Large intestine (tissue), 3 donors: ENCODE data around the gene GAMT. TPM values are rescaled to one million over a fixed set of nuclear protein-coding genes. Genes with fewer than 3 reads are reported as not detected.

Experiments
- DNase-seq, 2 donors: peaks; one replicate each; pipeline versions ENCODE4 v3.0.0 to v3.0.0-alpha.2; 2013
- H3K27ac ChIP-seq: one replicate; pipeline ENCODE4 v1.5.1; 2013; ENCODE audit warnings: low read length
- H3K27me3 ChIP-seq: 2 replicates; pipeline ENCODE4 v1.6.1; 2013; ENCODE audit warnings: low read length; ENCODE audit not compliant: control insufficient read depth, insufficient read depth
- H3K36me3 ChIP-seq: 2 replicates; pipeline ENCODE4 v1.6.1; 2013; ENCODE audit warnings: low read length; ENCODE audit not compliant: control insufficient read depth, insufficient read depth
- H3K4me1 ChIP-seq: one replicate; pipeline ENCODE4 v1.6.1; 2013; ENCODE audit warnings: low read length; ENCODE audit not compliant: control insufficient read depth, insufficient read depth
- H3K4me3 ChIP-seq: one replicate; pipeline ENCODE4 v1.5.1; 2013; ENCODE audit warnings: low read length
- H3K9me3 ChIP-seq: one replicate; pipeline ENCODE4 v1.6.1; 2013; ENCODE audit warnings: mild to moderate bottlenecking, low read depth, low read length, moderate library complexity; ENCODE audit not compliant: control insufficient read depth
- WGBS: methylation state at CpG from one replicate; pipeline ENCODE4 v1.1.5; 2013; ENCODE audit warnings: low lambda C conversion rate; ENCODE audit not compliant: insufficient coverage; 5-methylcytosine and 5-hydroxymethylcytosine counted together
- polyA plus RNA-seq: library from polyadenylated mRNA; unstranded; fragments of 120-200 nt; gene quantifications from one replicate; pipeline ENCODE4 v1.2.1, GENCODE V29; 2013

The GAMT gene
- polyA plus RNA-seq, 1 donor, result 16.0 TPM

DNA sequence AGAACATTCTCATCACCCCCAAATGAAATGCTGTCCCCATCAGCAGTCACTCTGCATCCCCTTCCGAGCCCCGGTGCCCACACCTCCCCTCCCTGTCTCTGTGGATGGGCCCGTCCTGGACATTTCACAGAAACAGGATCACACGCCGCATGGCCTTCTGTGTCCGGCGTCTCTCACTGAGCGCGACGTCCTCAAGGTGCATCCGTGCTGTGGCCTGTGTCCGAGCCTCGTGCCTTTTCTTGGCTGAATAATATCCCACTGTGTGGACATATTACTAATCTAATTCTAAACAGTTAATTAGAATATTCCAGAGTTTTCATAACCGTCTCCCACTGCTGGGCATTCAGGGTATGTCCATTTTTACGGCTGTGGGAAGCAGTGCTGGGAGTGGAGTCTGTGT lies 8.9 kb downstream of the GAMT start:
- WGBS, result 96% methylated on average over 4 of the region's 15 CpGs
- Histone ChIP-seq H3K27ac (no peak overlapping the region), H3K4me1 (no peaks in the 10 kb centered on the region), H3K9me3 (peaks cover 5% of the 10 kb centered on the region), H3K4me3 (no peak overlapping the region), H3K27me3 (no peaks in the 10 kb centered on the region), H3K36me3 (peaks cover 61% of the 10 kb centered on the region)
- no peak for DNase-seq

DNA sequence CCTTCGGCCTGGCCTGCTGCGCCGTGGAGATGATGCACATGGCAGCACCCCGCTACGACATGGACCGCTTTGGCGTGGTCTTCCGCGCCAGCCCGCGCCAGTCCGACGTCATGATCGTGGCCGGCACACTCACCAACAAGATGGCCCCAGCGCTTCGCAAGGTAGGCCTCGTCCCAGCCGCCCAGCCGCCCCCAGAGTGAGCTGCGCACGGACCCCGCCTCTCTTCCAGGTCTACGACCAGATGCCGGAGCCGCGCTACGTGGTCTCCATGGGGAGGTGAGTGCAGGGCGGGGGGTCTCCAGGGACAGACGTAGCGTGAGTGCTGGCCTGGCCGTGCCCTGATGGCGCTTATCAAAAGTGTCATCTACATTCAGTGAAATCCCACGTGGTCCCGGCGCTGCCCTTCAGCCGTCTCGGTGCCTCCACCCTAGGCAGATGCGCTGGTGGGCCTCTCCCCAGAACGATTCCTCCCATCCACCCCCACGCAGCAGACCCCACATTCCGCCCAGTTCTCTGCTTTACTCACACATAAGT lies 10.4 kb downstream of the GAMT start:
- peaks cover 5% of the 10 kb centered on the region for H3K9me3 ChIP-seq
- no peaks in the 10 kb centered on the region for H3K27me3 ChIP-seq
- no peak overlapping the region for H3K27ac ChIP-seq
- H3K36me3 ChIP-seq, result peaks cover 66% of the 10 kb centered on the region
- H3K4me3 ChIP-seq, result no peak overlapping the region
- no peaks in the 10 kb centered on the region for H3K4me1 ChIP-seq
- DNase-seq, result no peak
- no CpG with 5 or more reads among the region's 42 CpGs for WGBS

DNA sequence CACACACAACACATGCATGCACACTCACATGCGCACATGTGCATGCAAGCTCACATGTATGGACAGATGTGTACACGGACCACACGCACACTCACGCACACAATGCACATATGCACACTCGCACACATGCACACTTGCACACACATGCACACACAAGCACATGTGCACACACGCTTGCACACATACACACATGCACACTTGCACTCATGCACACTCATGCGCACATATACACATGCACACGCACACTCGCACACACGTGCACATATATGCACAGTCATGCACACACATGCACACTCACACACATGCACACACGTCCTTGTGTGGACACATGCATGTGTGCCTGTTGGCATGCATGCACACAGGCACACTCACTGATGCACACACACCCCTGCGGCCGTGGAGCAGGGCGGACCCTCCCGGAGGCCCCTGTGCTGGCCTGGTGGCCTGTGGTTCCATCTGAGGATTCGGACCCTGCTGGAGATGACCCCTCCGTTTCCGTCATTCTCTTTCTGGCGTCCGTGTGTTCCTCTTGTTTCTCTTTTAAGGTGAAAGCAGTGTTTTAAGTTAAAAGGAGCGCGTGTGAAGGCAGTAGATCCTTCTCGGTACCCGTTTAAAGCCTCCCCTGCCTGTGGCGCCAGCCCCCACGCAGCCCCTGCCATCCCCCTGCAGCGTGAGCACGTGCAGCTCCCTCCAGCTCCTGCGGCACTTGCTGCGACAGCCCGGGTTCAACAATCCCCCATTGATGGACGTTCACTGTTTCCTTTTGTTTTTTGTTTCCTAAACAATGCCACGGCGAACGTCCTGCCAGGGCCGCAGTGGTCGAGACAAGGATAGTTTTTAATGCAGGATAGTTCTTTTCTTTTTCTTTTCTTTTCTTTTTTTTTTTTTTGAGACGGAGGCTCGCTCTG lies 12.1 kb downstream of the GAMT start:
- Histone ChIP-seq H3K27ac (no peak overlapping the region), H3K27me3 (no peaks in the 10 kb centered on the region), H3K4me3 (no peak overlapping the region), H3K4me1 (peaks cover 4% of the 10 kb centered on the region), H3K36me3 (peaks cover 58% of the 10 kb centered on the region), H3K9me3 (peaks cover 5% of the 10 kb centered on the region)
- no peak for DNase-seq
- 93% methylated on average over 3 of the region's 39 CpGs for WGBS

DNA sequence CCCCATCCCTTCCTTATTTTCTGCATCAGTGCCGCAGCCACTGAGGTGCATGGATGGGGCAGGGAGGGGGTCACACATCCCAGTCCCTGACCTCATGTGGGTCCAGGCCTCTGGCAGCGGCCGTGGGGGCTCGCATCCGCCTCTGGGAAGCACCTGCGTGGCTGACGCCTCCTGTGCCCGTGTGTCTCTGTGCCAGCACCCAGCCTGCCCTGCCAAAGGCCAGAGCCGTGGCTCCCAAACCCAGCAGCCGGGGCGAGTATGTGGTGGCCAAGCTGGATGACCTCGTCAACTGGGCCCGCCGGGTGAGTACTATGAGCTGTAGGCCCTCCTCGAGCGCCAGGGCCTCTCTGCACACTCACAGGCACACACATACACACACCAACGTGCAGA lies 12.7 kb downstream of the GAMT start:
- DNase-seq, result no peak
- H3K36me3 ChIP-seq, result peaks cover 54% of the 10 kb centered on the region
- no peaks in the 10 kb centered on the region for H3K27me3 ChIP-seq
- no peak overlapping the region for H3K4me3 ChIP-seq
- H3K4me1 ChIP-seq, result peaks cover 4% of the 10 kb centered on the region
- WGBS, result no CpG with 5 or more reads among the region's 17 CpGs
- no peak overlapping the region for H3K27ac ChIP-seq
- H3K9me3 ChIP-seq, result peaks cover 5% of the 10 kb centered on the region

DNA sequence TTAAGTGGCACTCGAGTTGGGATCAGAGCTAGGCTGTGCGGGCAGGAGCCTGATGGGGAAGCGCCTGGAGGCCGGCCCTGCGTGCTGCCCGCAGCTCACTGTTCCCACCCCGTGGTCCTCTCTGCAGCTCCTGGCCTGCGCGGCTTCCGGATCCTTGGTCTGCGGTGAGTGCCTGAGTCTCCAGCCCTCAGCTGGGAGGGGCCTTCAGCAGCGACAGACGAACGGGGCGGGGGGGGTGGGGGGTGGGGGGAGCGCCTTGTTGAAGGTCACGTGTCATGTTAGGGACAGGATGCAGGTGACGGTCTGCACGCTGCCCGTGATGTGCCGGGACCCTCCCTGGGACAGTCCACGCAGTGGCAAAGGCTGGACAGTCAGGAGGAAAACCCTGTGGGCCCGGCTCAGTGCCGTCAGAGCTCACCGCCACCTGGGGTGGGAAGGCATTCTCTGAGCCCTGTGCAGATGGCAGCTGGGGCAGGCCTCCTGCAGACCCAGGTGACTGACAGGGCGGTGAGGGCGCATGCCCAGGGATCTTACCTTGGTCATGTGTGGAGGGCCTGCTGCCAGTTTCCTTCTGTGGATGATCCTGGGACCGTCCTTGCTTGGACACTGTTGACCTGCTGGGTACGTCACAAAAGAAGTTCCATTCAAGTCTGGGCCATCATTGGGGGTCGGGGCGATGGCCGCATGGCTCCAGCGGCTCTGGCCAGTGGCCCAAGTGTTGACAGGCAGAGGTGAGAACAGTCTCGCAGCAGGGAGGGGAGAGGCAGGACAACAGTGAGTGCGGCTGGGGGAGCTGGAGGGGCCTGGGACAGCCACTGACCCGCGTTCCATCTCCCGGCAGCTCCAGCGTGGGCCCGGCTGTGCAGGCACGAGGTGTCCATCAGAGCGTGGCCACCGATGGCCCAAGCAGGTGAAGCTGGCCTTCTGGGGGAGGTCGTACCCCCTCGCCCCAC lies 13.4 kb downstream of the GAMT start:
- peaks cover 48% of the 10 kb centered on the region for H3K36me3 ChIP-seq
- WGBS, result no CpG with 5 or more reads among the region's 45 CpGs

DNA sequence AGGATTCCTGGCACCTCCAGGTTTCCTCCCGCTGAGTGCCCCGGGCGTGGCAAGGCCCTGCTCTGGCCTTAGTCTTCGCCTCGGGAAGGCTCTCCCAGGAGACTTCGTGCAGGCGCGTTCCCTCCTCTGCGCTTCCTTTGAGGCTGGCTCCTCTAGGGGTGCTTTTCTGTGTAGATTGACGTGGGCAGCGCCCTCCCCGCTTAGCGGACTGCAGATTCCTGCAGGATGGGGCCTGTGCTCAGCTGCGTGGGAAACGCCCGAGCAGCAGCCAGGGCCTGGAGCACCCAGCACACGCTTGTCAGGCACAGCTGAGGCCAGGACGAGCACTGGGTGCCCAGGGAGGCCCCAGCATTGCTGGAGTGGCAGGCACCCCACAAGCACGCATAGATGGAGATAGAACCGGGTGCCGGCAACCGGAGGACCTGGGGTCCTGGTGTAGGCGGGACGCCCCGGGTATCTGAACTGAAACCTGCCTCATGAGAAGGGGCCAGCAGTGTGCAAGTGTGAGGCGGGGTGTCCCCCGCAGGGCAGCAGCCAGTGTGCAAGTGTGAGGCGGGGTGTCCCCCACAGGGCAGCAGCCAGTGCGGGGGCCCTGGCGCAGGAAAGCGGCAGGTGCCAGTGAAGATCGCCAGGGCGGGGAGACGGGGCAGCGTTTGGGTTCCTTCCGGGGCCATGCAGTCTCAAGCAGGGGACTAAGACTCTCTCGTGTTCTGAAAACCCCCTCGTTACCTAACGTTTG lies 14.2 kb downstream of the GAMT start:
- Histone ChIP-seq H3K4me1 (peaks cover 4% of the 10 kb centered on the region), H3K27ac (no peak overlapping the region), H3K27me3 (no peaks in the 10 kb centered on the region), H3K9me3 (peaks cover 5% of the 10 kb centered on the region), H3K36me3 (peaks cover 39% of the 10 kb centered on the region), H3K4me3 (no peak overlapping the region)
- no peak for DNase-seq
- no CpG with 5 or more reads among the region's 39 CpGs for WGBS

More for the DNA sequence above, 13.4 kb downstream of the GAMT start:
- Histone ChIP-seq H3K27me3 (no peaks in the 10 kb centered on the region), H3K4me1 (peaks cover 4% of the 10 kb centered on the region), H3K27ac (no peak overlapping the region), H3K9me3 (peaks cover 5% of the 10 kb centered on the region), H3K4me3 (no peak overlapping the region)
- no peak for DNase-seq

DNA sequence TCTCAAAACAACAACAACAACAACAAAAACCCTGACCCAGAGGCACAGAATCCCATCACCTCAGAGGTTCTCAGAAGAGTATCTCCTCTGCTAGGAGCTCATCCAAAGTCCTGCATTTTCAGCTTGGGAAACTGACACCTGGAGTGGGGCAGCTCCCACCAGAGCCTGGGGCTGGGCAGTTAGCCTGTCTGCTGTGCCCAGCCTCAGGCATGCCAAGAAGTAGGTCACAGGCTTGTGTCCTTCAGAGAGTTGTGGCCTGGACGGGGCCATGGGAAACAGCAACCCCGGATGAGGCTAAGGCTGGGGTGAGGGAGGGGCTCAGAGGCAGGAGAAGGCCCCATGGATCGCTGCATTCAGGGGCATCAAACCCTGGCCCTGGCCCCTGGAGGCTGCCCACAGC lies 15.5 kb downstream of the GAMT start:
- Histone ChIP-seq H3K27me3 (no peaks in the 10 kb centered on the region), H3K4me1 (peaks cover 4% of the 10 kb centered on the region), H3K9me3 (peaks cover 5% of the 10 kb centered on the region), H3K27ac (no peak overlapping the region), H3K4me3 (no peak overlapping the region), H3K36me3 (peaks cover 32% of the 10 kb centered on the region)
- no CpG with 5 or more reads among the region's 3 CpGs for WGBS
- DNase-seq, result no peak

DNA sequence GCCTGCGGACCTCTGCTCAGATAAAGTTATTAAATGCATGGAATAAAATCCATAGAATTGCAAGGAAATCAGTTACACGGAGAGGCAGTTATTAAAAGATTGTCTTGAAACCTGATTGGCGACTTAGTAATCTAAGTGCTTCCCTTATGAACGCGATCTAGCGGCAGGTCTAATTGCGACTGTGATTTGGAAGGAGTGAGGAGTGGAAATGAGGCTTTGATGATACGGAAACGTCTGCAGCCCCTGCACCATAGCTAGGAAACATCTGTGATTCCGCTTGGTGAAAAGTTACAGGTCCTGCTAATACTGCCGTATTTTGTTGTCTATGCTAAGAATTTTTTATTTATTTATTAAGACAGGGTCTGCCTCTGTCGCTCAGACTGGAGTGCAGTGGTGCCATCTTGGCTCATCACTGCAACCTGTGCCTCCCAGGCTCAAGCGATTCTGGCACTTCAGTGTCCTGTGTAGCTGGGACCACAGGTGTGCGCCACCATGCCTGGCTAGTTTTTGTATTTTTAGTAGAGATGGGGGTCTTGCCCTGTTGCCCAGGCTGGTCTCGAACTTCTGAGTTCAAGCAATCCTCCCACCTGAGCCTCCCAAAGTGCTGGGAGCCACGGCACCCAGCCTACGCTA lies 16.7 kb downstream of the GAMT start:
- no peaks in the 10 kb centered on the region for H3K27me3 ChIP-seq
- DNase-seq, result no peak
- WGBS, result 20% methylated on average over 2 of the region's 17 CpGs
- peak overlapping the region; percentile 91 for H3K4me3 ChIP-seq
- H3K4me1 ChIP-seq, result peaks cover 4% of the 10 kb centered on the region
- H3K9me3 ChIP-seq, result peaks cover 5% of the 10 kb centered on the region
- H3K36me3 ChIP-seq, result peaks cover 22% of the 10 kb centered on the region
- H3K27ac ChIP-seq, result peak overlapping the region; percentile 89

DNA sequence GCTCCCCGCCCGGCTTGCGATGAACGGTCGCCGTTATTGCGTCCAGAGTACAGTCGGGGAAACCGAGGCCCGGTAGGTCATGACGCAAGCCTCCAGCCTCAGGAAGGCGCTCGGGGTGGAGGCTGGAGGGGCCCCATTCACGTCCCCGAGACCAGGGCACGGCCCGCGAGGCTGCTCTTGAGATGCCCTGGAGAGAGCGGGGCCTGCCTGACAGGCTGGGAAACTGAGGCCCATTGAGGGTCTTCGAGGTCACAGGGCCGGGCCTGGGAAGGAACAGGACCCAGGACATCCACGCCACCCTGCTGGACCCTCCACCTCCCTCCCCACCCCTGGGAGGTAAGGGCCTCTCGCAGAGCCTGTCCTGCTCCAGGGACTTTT lies 17.3 kb downstream of the GAMT start:
- DNase-seq, result no peak
- peak overlapping the region; percentile 89 for H3K27ac ChIP-seq
- H3K4me1 ChIP-seq, result peaks cover 4% of the 10 kb centered on the region

More for the DNA sequence above, 17.3 kb downstream of the GAMT start:
- H3K36me3 ChIP-seq, result peaks cover 17% of the 10 kb centered on the region
- H3K9me3 ChIP-seq, result peaks cover 5% of the 10 kb centered on the region
- no peaks in the 10 kb centered on the region for H3K27me3 ChIP-seq
- no CpG with 5 or more reads among the region's 23 CpGs for WGBS
- H3K4me3 ChIP-seq, result peak overlapping the region; percentile 91
